GM19455 (cell line): ENCODE results near the gene TRPM3.

ENCODE experiments used
- ATAC-seq: cut with Tn5 transposase; IDR thresholded peaks from one replicate; pipeline ENCODE4 v1.9.1; 2021; ENCODE audit not compliant: unreplicated experiment

The TRPM3 gene

DNA sequence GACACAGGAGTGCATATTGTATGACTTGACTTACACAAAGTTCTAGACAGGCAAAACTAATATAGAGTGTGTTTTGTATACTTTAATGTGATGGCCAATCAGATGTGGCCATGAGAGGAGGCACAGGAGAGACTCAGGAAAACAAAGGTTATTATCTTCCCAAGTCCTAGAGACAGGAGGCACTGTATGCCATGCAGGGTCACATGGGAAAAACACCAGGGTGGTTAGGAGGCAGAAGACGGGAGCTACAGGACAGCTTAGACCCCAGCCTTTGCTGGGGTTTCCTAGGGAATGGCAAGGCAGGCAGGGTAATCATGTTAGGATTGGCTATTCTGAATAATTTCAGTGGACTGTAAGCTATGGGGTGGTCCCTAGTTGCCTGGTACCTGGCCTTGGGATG lies 16.2 kb downstream of the TRPM3 start:
- no peak for ATAC-seq

DNA sequence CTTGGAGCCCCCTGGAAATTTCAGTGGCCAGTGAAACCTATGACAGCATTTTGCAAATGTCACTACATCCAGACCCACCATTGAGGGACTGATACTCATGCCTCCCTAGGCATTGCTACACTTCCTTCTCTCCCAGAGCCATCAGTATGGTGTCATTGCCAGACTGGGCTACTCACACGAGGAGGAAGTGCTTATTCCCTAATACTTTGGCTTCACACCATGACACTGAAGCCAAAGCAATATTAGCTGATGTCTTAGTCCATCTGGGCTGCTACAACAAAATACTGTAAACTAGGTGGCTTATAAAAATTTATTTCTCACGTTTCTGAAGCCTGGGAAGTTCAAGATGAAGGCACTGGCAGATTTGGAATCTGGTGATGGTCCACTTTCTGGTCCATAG lies 22.6 kb downstream of the TRPM3 start:
- no peak for ATAC-seq

DNA sequence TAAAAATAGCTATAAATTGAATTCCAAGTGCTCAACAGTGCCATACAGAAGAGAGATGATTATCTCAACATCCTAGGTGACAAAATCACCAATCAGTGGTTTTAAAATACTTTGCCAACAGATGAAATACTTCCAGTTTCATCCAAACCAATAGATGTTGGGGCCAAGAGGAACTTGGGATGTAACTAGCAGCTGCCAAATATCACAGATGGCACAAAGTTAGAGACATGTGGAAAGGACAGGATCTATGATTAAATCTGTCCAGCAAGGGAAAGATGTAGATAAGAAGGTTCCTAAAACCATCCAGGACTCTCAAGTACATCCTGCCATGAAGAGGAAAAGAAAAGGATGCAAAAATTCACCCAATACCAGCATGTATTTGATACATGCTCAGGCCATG lies 23.8 kb downstream of the TRPM3 start:
- ATAC-seq = no peak

GRCh38 chr9:71096421-71097108 lies 24.9 kb downstream of the TRPM3 start:
- ATAC-seq = no peak

DNA sequence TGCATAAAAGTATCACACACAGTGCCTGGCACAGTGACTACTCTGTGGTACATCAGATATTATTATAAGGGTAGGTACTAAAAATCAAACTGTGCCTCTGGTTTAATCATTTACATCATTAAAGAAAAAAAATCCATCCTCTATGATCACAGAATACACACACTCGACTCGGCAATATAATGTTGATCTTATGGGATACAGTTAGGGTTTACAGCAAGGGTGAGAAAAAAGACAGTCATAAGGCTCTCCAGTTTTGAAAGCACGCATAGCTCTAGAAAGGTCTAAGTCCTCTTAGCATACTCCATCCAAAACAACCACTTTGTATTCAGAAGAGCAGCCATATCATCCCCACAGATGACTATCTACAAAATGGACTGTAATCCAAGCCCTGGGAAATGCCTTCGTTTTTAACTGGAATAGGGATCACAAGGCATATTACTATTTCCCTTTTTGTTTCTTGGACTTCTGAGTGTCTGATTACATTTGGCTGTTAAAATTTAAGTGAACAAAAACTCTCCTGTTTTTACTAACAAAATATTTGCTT lies 26.6 kb downstream of the TRPM3 start:
- no peak for ATAC-seq

DNA sequence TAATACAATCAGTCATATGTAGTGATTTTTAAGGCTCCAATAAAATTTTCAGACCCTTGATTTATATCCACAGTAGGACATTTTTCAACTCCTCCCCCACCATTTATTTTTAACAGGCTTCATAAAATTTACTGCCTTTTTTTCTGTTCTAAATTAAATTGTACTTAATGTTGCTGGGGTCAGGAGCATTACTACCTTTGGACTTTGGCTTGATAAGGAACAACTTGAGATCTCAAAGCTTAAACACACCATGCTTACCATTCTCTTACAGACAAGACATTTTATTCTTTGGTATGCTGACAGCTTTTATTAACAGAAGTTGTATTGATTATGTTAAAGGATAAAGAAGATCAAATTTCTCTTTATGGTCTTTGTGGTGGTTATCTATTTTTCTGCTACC lies 30.5 kb downstream of the TRPM3 start:
- no peak for ATAC-seq

GRCh38 chr9:71079451-71079850 lies 42.0 kb downstream of the TRPM3 start:
- no peak for ATAC-seq

GRCh38 chr9:71076096-71076495 lies 45.3 kb downstream of the TRPM3 start:
- ATAC-seq = no peak

DNA sequence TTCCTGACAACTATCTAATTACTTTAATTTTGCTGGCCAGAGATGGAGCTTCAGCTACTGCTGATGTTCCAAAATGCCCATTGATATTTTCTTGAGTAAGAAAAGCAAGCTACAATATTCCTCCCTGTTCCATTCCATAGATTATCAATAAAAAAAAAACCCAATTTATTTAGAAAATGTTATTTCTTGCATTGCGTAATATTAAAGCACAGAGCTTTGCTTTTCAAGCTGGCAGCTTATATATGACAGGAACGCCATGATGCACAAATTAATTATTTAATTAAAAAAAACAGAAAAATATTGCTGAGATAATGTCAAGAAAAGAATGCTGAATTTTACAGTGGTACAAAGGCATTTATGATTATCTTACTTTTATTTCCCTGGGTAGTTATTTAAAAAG lies 47.9 kb downstream of the TRPM3 start:
- ATAC-seq = no peak

DNA sequence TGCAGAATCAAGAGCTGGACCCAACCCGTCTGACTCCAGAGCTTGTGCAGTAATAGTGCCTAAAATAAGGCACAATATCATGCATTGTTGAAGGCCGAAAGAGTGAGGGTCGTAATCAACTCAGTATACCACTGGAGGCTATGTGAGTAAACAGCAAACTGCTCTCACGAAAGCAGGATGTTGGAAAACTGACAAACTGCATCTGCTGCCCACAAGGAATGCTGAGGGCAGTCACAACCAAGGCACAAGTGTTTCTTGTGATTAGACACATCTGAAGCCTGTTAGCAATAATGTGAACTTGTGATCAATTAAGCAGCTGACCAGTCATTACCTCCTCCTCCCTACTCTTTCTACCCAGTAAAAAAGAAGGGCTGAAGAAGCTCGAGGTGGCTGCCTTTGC lies 48.8 kb downstream of the TRPM3 start:
- no peak for ATAC-seq

GRCh38 chr9:71071633-71072032 lies 49.8 kb downstream of the TRPM3 start:
- ATAC-seq = no peak

GRCh38 chr9:71058660-71059059 lies 62.8 kb downstream of the TRPM3 start:
- ATAC-seq = no peak

DNA sequence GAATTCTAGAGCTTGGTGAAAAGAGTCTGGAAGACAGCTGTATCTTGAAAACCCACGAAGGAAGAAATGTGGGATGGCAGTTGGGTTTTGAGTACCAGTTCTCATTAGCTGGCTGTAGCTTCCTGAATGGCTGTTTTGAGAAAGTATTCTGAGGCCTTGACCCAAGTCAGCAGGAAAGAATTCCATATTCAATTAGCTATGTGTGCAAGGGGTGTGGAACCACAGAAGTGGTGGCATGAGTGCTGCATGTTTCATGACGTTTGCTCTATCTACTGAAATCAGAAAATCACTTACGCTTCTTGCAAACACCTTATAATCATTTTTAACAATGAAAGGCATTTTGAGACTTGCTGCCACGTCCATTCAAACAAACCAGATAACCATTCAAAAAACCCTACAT lies 69.1 kb downstream of the TRPM3 start:
- ATAC-seq = no peak

DNA sequence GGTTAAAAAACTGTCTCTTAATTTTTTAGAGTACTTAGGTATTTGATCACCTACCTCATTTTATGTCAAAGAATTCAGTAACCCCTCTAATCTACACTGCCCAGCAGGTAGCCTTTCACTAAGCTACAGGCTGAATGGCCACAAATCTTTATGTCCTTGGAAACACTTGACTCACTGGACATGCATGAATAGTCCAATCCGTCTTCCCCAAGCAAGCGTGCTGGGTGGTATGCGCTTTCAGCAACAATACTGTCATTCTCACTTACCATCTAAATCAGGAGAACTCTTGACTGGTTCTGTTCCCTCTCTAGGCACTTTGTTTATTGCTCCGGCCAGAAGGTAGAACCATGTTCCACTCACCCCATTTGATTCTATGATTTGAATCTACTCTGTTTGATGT lies 73.1 kb downstream of the TRPM3 start:
- ATAC-seq = no peak

DNA sequence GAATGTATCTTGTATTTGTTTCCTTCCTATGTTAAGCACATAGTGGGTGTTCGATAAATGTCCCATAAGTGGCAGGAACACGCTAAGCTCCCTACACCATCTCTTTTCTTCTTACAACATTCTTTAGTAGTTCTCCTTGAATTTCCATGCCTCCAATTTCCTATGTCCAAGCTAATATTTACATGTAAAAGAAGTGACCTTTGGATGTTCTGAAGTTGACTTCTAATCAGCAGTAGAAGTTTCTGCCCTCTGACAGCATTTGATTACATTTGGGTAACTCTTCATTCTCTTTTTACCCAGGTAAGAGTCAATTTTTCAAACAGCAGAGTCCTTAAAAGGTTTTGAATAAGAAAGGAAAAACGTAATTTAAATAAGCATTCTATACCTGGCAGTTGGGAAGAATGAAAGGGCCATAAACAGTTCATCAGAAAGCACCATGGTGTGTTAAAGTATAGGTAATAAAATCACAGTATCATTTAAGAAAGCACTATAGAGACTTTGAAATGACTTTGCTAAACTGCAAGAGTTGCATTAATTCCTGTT lies 78.9 kb downstream of the TRPM3 start:
- ATAC-seq = no peak

GRCh38 chr9:71037521-71037920 lies 83.9 kb downstream of the TRPM3 start:
- no peak for ATAC-seq

DNA sequence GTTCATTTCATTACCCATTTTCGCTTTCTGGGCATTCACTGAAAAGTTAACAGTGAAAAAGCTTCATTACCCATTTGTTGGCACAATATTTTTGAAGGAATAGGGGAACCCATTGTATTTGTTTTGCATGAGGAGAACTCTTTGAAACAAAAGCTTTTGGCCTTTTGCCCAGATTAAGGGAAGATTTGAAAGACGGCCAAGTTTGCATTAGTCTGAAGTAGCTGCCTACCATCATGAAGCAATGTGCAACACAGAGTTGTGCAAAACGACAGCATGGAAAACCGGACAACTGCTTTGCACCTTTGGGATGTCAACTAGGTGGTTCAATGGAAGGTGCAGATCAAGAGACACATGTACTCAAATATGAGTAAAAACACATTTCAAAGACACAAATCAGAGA lies 84.9 kb downstream of the TRPM3 start:
- ATAC-seq = no peak

GRCh38 chr9:71032779-71033178 lies 88.6 kb downstream of the TRPM3 start:
- ATAC-seq = no peak

DNA sequence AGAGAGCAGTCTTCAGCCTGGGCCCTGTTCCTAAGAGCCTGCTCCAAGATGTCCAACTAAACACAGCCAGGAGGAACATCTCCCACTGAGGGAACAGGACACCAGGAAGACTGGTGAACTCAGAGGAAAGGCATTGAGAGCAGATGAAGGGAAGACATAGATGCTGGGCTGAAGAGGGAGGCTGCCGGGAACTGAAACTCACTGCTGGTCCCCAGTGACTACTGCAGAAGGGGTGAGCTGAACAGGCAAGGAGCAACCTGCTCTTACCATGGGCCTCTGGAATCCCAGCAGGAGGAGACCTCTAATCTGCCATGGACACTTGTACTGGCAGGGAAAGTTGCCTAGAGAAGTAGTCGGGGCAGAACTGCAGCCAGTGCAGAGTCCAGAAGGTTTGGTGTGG lies 95.7 kb downstream of the TRPM3 start:
- ATAC-seq = no peak

GRCh38 chr9:71025201-71025600 lies 96.2 kb downstream of the TRPM3 start:
- ATAC-seq = no peak

DNA sequence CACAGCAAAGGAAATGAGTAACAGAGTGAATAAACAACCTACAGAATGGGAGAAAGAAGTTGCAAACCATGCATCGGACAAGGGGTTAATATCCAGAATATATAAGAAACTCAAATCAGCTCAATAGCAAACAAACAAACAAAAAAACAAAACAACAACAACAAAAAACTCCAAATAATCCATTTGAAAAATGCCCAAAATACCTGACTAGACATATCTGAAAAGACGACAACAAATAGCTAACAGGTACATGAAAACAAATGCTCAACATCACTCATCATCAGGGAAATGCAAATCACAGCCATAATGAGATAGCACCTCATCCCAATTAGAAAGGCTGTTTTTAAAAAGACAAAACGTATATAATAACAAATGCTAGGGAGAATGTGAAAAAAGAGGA lies 111.2 kb downstream of the TRPM3 start:
- ATAC-seq = no peak

- no peak for ATAC-seq
Observed at GRCh38 chr9:71005456-71005855, 116.0 kb downstream of the TRPM3 start.

DNA sequence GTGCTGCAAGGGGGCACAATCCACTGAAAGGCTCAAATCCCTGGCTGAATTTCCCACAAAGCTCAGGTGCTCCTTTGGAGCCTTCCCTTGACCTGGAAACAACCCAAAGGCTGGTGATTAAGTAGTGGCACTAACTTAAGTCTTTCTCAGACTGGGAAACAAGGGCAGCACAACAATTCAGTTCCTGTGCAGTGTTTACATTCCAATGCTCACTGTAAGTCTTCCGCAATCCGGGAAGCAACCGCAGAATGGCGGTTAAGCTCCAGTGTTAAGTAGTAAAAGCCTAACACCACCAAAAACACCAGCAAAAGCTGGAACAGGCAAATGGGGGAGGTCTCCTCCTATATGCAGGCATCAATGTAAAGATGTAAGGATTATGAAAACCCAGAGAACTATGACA lies 117.2 kb downstream of the TRPM3 start:
- no peak for ATAC-seq
